Measurements from ENCODE around the gene MROH2B.
"Not testable (repeated sequence)": the region's sequence is repeated elsewhere in the genome, so short reads cannot be mapped to it uniquely, and the experiment has no call there.

Gene MROH2B

GRCh38 chr5:41071242-41071641, at the start of gene MROH2B:
TSS of gene MROH2B (minus strand) at chr5:41071342. CDS start at chr5:41070852, 490 bp downstream.
- DNase-seq: no peak

GRCh38 chr5:41120600-41120999, 49.5 kb upstream of the MROH2B start:
- DNase-seq: no peak

GRCh38 chr5:41118177-41118576, 47.0 kb upstream of the MROH2B start:
- DNase-seq: no peak

GRCh38 chr5:41115281-41115680, 44.1 kb upstream of the MROH2B start:
- DNase-seq: no peak

DNA sequence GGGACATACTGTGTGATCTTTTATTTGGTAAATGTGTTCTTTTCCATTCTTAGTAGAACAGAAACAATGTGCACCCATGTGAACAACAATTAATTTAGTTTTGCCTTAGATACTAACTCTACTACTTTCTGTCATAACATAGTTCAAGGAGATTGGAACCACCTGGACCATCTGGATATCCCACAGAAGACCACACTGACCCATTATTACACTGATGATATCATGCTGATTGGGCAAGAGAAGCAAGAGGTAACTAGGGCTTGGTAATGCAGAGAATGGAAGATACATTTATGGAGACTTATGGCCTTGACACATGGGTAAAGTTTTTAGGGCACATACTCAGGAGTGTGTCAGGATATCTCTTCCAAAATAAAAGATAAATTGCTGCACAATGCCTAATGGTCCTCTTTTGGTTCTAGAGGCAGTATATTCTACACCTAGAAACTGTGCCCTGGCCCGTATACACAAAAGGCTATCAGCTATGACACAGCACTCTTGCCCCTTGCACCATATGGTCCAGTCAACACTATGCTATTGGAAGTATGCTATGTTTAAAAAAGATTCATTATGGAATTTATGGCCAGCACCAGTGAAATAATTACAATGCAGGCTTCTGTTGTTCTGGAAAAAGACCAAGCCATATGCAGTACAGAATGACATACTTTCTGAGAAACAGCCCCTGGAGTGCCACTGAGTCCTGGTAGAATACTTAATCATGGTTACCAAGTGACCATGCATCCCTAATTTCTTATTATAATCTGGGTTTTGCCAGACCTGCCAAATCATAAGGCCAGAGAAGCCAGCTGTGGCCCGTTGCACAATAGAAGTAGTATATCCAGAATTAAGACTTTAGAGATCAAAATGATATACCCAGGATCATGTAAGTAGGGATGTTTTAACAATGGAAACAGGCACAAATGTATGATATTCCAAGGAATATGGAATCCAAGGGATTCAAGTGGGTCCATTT, 41.6 kb upstream of the MROH2B start:
- no peak for DNase-seq

- DNase-seq: no peak
These were observed 38.0 kb upstream of the MROH2B start for GRCh38 chr5:41109186-41109585.

DNA sequence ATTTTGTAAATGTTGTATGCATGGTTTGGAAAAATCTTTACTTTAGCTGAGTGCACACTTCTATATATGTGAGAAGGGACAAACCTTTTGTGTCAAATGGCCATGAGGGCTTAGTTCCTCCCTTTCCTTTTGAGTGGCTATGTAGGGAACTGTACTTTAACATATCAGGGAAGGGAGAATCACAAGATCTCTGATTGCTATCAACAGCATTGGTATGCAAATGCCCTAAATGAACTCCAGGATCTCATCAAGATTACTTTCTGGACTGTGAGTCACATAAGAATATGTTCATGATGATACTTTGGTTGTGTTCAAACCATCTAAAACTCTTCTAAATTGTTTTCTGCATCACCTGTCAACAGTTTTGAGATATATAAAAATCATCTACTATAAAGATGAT, 31.2 kb upstream of the MROH2B start:
- no peak for DNase-seq

DNA sequence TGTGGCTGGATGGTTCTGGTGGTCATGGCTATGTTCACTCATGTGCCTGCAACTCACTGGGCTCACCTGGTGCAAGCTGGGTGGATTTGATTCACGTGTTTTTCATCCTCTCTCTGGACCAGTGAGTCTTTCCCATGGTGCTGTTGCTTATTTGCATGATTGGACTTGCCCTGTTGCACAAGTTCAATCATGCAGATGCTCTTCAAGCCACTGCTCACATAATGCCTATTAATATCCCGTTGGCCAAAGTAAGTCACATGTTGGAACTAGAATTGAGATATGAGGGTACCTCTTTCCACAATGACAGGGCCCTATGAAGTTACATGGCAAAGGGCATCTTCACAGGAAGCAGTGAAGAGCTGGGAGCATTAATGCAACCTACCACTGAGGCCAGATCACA, 26.5 kb upstream of the MROH2B start:
- DNase-seq: no peak

DNA sequence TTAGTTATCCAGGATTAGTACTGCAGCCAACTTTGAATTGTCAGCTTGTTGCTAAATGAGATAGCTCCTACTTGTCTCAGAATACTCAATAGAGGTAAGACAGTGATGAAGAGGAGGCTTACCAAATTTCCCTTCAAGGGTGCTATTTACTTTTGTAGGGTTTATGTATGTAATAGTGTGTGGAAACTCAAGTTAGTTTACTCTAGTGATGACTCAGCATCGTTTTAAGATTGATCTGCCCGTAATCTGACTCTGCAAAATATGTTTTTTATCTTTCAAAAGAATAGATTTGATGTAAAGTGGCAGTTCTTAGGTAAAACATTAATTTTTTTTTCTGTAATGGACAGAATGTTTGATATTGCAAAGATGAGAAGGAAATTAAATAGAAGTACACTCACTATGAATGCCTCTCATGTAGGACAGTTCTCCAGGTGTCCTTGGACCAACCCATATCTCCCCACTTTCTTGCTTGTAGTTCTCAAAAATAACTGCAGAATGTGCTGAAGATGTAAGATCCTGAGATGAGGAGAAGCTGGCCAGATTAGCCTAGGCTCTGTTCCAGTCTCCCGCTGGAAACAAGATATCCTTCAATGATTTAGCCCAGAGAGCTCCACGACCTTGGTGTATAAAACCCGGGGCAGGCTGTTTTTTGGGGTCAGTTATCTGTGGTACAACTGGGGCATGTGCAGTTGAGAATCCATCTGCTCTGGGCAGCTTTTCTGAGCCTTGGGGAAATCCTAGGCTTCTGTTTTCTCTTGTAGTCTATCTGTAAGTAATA, 24.4 kb upstream of the MROH2B start:
- no peak for DNase-seq

GRCh38 chr5:41094871-41095270, 23.7 kb upstream of the MROH2B start:
- no peak for DNase-seq

DNA sequence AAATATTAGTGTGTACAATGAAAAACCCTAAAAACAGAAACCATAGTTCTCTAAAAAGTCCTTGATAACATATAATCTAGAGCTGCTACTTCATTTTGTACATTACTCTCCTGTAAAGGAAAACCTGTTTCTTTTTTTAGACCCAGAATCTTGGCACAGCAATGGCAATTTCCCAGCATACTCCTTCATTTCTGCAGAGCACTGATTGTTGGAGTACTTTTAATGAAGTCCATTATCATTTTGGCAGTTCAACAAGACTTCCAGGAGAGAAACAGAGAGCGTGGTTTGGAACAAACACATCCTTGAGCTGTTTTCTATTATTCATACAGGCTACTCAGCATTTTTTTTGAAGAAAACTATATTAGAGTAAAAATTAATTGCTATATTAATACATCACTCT, 22.7 kb upstream of the MROH2B start:
- no peak for DNase-seq

DNA sequence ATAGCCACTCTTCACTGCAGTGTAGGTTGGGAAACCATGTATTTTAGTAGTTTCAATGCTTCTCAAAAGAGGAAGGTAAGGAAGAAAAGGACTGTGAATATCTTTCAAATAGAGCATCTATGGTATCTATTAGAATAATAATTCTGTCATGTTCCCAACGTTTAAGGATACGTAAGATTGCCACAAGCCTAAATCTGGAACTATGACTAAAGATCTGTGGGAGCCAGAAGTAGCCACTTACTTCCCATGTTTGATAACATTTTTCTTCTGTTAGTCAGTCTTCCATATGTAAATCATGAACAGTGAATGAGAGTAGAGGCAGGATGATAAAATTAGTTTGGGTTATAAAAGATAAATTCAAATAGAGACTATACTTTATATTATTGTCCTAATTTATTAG, 16.3 kb upstream of the MROH2B start:
- DNase-seq: no peak

GRCh38 chr5:41083306-41083705, 12.2 kb upstream of the MROH2B start:
- no peak for DNase-seq

- DNase-seq: no peak
These were observed 833 bp upstream of the MROH2B start for GRCh38 chr5:41071975-41072374.

DNA sequence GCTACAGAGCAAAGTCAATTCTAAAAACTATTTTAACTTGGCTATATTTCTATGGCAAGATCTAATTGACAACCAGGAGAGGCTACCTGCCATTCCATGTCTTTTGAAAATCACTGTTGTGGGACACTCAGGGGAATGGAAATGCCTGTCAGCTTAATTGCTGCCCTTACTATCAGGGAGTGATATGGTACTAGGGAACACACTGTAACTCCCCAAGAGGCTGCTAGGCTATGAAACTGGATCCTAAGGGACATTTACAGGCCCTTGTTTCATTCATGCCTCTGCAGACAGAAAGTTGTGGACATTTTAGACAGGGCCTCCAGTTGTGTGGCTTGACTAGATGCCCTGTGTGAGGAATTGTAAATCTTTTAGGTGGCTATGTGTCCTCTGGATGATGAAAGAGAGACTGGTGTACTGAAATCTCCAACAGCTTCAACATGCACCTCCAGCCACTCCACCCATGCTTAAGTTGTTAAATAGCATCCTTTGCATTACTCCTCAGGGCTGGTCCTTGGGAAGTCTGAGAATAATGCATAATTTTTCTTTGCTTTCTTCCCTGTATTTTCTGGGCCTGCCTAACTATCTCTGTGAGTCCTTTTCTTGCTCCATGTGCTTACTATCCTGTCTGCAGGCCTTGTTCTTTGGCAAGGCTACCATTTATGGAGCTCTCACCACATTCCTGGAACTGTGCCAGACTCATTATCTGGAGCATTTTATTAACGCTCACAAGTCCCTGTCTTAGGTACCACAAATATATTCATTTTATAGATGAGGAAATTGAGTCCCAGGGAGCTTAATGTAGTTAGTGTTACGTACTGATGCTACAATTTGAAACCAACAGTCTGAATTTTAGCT, 3.2 kb downstream of the MROH2B start:
- DNase-seq: no peak

GRCh38 chr5:41065691-41066335, 5.3 kb downstream of the MROH2B start:
- no peak for DNase-seq

DNA sequence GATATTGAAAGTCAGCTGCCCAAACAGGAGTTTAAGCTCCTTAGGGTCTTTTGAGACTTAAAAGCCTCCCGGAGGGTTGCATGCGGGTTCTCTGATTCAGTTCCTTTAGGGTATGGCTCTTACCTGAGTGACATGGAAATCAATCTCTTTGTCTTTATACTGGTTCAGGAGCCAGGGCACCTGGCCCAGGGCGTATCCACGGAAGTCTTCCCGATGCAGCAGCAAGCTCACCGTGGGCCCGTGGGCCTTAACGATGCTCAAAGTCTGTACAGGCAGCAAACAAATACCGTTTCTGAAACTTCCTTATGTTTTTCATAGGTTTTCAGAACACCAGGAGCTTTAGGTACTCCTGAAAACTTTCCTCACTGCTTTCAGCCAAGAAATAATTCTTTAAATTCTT, 13.2 kb downstream of the MROH2B start:
- no peak for DNase-seq

- no peak for DNase-seq
These were observed 13.9 kb downstream of the MROH2B start for GRCh38 chr5:41057231-41057630.

GRCh38 chr5:41048986-41049385, 22.2 kb downstream of the MROH2B start:
- no peak for DNase-seq

GRCh38 chr5:41043109-41043747, 27.9 kb downstream of the MROH2B start:
- DNase-seq: no peak

DNA sequence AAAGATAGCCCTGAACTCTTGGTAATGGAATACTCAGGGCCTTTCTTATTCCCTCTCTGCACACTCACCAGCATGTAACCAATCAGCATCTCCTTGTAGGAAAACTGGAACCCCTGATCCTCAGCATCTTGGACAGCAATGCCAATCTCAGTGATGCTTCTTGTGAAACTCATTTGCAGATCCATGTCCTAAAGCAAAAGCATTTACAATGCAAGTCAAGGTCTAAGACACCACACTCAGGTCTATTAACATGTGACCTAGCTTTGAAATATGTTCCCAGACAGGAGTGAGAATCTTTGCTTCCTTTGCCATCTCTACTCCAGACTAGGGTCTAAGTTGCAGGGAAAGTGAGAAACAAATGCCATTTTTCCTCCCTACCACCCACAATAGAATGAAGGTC, 38.2 kb downstream of the MROH2B start:
- no peak for DNase-seq

DNA sequence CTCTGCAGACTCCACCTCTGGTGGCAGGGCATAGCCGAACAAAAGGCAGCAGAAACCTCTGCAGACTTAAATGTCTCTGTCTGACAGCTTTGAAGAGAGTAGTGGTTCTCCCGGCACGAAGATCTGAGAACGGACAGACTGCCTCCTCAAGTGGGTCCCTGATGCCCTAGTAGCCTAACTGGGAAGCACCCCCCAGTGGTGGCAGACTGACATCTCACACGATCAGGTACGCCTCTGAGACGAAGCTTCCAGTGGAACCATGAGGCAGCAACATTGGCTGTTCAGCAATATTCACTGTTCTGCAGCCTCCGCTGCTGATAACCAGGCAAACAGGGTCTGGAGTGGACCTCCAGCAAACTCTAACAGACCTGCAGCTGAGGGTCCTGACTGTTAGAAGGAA, 48.5 kb downstream of the MROH2B start:
- not testable (repeated sequence) for DNase-seq

Measured in NCI-H1048 (cell line).